ENCODE data around the gene PIP5KL1. TPM values are rescaled to one million over a fixed set of nuclear protein-coding genes. Genes with fewer than 3 reads are reported as not detected.

The PIP5KL1 gene, protein sequence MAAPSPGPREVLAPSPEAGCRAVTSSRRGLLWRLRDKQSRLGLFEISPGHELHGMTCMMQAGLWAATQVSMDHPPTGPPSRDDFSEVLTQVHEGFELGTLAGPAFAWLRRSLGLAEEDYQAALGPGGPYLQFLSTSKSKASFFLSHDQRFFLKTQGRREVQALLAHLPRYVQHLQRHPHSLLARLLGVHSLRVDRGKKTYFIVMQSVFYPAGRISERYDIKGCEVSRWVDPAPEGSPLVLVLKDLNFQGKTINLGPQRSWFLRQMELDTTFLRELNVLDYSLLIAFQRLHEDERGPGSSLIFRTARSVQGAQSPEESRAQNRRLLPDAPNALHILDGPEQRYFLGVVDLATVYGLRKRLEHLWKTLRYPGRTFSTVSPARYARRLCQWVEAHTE
- total RNA-seq = under 1 TPM in 3 of 6 experiments, not detected in 3; 0.58 to 0.81 (median 0.70) TPM
- long read RNA-seq = 0 reads

DNA sequence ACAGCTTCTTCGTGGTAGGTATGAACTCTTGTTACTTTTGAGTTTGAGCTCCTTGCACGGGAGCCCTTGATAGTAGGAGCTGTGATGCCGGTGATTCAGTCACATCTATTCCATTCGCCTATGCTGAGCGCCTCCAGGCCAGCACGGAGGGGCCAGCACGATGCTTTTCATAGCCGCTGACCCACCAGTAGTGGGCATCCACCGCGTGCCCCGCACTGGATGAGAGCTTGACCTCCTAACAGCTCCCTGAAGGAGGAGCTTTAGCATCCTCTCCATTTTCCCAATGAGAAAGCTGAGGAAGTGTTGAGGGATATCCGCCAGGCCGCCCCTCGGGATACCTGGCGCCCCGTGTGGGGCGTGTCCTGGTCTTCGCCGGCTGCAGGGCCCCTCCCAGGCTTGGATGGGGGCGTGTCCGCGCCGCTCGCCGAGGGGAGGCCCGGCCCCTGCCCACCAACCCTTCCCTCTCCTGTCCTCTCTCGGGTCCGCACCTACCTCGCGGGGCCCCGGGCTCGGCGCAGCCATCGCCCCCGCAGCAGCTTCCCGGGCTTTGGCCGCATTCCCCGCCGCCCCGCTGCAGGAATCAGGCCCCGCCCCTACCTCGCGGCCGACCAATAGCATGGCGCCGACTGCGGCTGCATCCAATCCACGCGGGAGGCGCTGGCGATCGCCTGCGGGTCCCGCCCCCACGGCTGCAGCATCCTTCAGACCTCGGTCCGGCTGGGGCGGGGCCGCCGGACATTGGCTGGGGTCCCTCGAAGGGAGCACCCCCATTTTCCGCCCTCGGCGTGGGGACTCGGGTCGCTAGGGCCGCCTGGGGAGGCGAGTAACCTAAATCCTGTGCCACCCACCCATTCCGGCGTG, at the start of gene PIP5KL1:
Gene PIP5KL1, minus strand, starts transcription at position 547 of the 861 bp plus-strand sequence. Its CDS starts 25 bp downstream, at position 522.
- Histone ChIP-seq H3K9me3 (no peaks in the 10 kb centered on the region), H3K27ac (no peak within 1 kb of the TSS), H3K4me1 (peaks cover 0 to 6% (median 2%) of the 10 kb centered on the region in 4 donors), H3K36me3 (no peaks in the 10 kb centered on the region), H3K4me3 (peak within 1 kb of the TSS; percentile 20 to 40 (median 40)), H3K27me3 (peaks cover 0 to 9% of the 10 kb centered on the region in 2 donors)
- ATAC-seq = peak; percentile 72 to 82 (median 76)
- peak in 1 of 3 donors; percentile 77 for DNase-seq
- 3% methylated on average over 25 of the region's 70 CpGs for WGBS (ENCODE audit: insufficient coverage, low coverage, low lambda C conversion rate, missing lambda C conversion rate)
- TF ChIP-seq, protein P1, sequence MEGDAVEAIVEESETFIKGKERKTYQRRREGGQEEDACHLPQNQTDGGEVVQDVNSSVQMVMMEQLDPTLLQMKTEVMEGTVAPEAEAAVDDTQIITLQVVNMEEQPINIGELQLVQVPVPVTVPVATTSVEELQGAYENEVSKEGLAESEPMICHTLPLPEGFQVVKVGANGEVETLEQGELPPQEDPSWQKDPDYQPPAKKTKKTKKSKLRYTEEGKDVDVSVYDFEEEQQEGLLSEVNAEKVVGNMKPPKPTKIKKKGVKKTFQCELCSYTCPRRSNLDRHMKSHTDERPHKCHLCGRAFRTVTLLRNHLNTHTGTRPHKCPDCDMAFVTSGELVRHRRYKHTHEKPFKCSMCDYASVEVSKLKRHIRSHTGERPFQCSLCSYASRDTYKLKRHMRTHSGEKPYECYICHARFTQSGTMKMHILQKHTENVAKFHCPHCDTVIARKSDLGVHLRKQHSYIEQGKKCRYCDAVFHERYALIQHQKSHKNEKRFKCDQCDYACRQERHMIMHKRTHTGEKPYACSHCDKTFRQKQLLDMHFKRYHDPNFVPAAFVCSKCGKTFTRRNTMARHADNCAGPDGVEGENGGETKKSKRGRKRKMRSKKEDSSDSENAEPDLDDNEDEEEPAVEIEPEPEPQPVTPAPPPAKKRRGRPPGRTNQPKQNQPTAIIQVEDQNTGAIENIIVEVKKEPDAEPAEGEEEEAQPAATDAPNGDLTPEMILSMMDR (IDR thresholded peaks at IDR 0.05) = no peak
- TF ChIP-seq POLR2A (IDR thresholded peaks at IDR 0.05) = no peak
- intact Hi-C loops (cut with DNase I) = no loop called here

DNA sequence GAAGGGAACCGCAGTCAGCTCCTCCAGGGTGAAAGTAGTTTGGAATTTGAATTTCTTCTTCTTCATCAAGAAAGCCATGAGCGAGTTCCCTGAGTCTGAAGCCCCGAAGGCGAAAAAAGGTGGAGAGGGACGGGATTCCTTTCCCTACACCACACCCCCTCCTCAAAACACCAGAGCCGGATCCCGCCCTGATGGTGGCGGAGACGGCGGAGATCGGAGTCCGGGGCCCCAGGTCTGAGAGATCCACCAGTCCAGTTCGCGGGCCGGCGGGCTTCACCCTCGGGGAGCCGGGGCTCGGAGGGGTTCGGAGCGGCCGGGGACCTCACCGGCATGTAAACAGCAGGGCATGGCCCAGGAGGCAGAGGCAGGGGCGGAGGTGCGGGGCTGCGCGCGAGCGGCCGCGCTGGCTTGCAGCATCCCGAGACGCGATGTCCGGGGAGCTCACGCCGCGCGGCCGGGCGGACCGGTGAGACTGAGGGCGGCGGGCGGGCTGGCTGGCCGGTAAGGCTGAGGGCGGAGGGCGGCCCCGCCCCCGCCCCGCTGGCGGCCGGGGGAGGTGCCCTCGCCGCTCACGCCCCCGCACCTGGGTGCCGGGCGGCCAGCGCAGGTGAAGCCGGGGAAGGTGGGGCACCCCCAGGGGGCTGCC, 49.6 kb upstream of the PIP5KL1 start:
- DNase-seq (peak; percentile 76 to 82 (median 80)), ATAC-seq (peak; percentile 49 to 67 (median 56))
- no peaks in the 10 kb centered on the region for H3K27me3 ChIP-seq
- WGBS (ENCODE audit: insufficient coverage, low coverage, low lambda C conversion rate, missing lambda C conversion rate) = 3% methylated on average over 8 of the region's 61 CpGs
- no peaks in the 10 kb centered on the region for H3K9me3 ChIP-seq
- H3K4me1 ChIP-seq = peaks cover 0 to 46% (median 12%) of the 10 kb centered on the region in 4 donors
- no peaks in the 10 kb centered on the region for H3K36me3 ChIP-seq
- TF ChIP-seq, protein P1 (IDR thresholded peaks at IDR 0.05) = no peak
- peak; percentile 66 for TF ChIP-seq POLR2A (IDR thresholded peaks at IDR 0.05)
- H3K4me3 ChIP-seq = peak overlapping the region; percentile 86 to 100 (median 86)
- peak overlapping the region; percentile 56 to 80 (median 56) for H3K27ac ChIP-seq
- intact Hi-C loops (cut with DNase I) = loop anchor here in 1 of 2 donors (10.0 kb wide), 1 partner anchor 125 kb away; no protein-coding TSS in a partner anchor

DNA sequence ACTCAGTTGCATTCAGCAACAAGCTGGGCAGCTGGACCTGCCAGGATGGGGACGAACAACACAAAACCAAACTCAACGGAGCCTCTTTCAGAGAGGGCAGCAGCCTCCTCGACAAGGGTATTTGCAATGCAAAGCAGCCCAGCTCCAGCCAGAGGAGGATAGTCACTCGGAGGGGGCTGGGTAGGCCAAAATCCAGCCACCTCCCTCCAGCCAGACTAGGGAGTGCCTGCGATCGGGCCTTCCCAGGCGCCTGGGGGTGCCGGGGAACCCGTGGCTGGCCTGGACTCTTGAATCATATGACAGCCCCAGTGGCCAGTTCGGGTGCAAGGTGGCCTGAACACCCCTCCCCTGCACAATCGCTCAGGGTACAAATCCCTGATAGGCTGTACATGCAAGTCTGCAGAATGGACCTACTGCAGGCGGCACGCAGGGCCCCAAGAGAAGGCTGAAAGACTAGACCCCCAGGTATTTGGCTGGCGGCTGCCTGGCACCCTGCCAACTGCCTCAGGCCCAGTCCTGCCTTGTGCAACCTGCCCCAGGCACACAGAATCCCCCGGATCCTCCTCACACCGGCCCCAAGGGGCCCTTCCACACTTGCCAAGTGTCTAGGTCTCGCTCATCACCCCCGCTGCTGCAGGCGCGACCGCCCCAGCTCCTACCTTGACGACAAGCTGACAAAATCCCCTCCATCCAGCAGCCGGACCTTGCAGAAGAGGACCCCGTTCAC, 48.9 kb upstream of the PIP5KL1 start:
- Histone ChIP-seq H3K27ac (peak overlapping the region; percentile 56 to 80 (median 56)), H3K4me3 (peak overlapping the region; percentile 86 to 100 (median 86)), H3K4me1 (peaks cover 0 to 53% (median 15%) of the 10 kb centered on the region in 4 donors), H3K36me3 (no peaks in the 10 kb centered on the region), H3K9me3 (no peaks in the 10 kb centered on the region), H3K27me3 (no peaks in the 10 kb centered on the region)
- ATAC-seq (peak; percentile 17 to 45 (median 24)), DNase-seq (peak in 2 of 3 donors; percentile 57 to 76)
- intact Hi-C loops (cut with DNase I) = loop anchor here in 1 of 2 donors (10.0 kb wide), 1 partner anchor 125 kb away; no protein-coding TSS in a partner anchor
- WGBS (ENCODE audit: insufficient coverage, low coverage, low lambda C conversion rate, missing lambda C conversion rate) = 0% methylated on average over 6 of the region's 24 CpGs
- TF ChIP-seq, protein P1 (IDR thresholded peaks at IDR 0.05) = no peak
- TF ChIP-seq POLR2A (IDR thresholded peaks at IDR 0.05) = no peak
